ENCODE data around the gene NPIPA3. TPM values are rescaled to one million over a fixed set of nuclear protein-coding genes. Genes with fewer than 3 reads are reported as not detected.
"Not testable (repeated sequence)": the region's sequence is repeated elsewhere in the genome, so short reads cannot be mapped to it uniquely, and the experiment has no call there.

Gene NPIPA3
- total RNA-seq, 2 experiments from 2014 or later: 1.2 to 2.5 TPM

GRCh38 chr16:14682121-14682520, 21.1 kb upstream of the NPIPA3 start:
- H3K9me3 Mint-ChIP-seq (ENCODE audit: low read depth): no peaks in the 10 kb centered on the region
- ChIA-PET POLR2A (no interaction called here), CTCF (interaction anchor here (1.1 kb wide), 1 partner anchor 383 kb away, joined by 3 read pairs; no protein-coding TSS in a partner anchor)
- H3K27me3 Mint-ChIP-seq: peaks cover 6% of the 10 kb centered on the region
- no peaks in the 10 kb centered on the region for H3K36me3 Mint-ChIP-seq (ENCODE audit: low read depth)
- no peak for ATAC-seq
- intact Hi-C loops (cut with DNase I, micrococcal nuclease): no loop called here
- H3K27ac Mint-ChIP-seq: no peak overlapping the region
- no peak overlapping the region for H3K4me3 Mint-ChIP-seq
- H3K4me1 Mint-ChIP-seq: no peaks in the 10 kb centered on the region
- no peak for DNase-seq

GRCh38 chr16:14685870-14686793, 17.1 kb upstream of the NPIPA3 start:
- CTCF ChIA-PET: interaction anchor here (0.6 to 1.1 kb wide), 3 partner anchors 25 to 114 kb away, joined by 3 to 4 read pairs (median 4); no protein-coding TSS in a partner anchor
- H3K4me1 Mint-ChIP-seq; H3K4me3 Mint-ChIP-seq; POLR2A ChIA-PET; DNase-seq; H3K27me3 Mint-ChIP-seq; H3K9me3 Mint-ChIP-seq (ENCODE audit: low read depth); ATAC-seq; H3K36me3 Mint-ChIP-seq (ENCODE audit: low read depth); intact Hi-C loops (cut with DNase I, micrococcal nuclease); H3K27ac Mint-ChIP-seq: not testable (repeated sequence)

DNA sequence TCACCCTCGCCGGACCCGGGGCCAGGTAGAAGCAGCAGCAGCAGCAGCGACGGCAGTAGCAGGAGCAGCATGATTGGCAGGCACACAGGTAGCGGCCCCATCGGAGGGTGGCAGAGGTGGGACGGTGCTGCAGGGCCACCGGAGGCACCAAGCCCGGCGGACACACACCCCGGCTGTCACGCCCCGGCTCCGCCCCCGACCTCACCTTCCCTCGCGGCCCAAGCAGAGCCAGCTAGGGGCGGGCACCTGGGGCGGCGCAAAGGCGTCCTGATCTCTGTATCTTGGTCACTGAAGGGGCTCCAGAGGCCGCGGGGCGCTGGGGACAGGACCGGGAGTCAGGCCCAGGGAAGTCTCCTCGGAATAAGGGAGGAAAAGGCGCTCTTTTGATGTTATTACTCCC, 9.1 kb upstream of the NPIPA3 start, which contains the start of gene PLA2G10:
PLA2G10 (minus strand) TSS at position 180 of the 400 bp plus-strand sequence; CDS start at position 101, 79 bp downstream.
- POLR2A ChIA-PET; CTCF ChIA-PET; intact Hi-C loops (cut with DNase I, micrococcal nuclease): not testable (repeated sequence)

GRCh38 chr16:14701859-14702258, 1.4 kb upstream of the NPIPA3 start:
- H3K27me3 Mint-ChIP-seq; H3K4me1 Mint-ChIP-seq; ATAC-seq; DNase-seq; H3K36me3 Mint-ChIP-seq (ENCODE audit: low read depth); CTCF ChIA-PET; H3K4me3 Mint-ChIP-seq; H3K27ac Mint-ChIP-seq; H3K9me3 Mint-ChIP-seq (ENCODE audit: low read depth); POLR2A ChIA-PET; intact Hi-C loops (cut with DNase I, micrococcal nuclease): not testable (repeated sequence)

More for the DNA sequence above, 9.1 kb upstream of the NPIPA3 start, which contains the start of gene PLA2G10:
- DNase-seq; ATAC-seq; H3K36me3 Mint-ChIP-seq (ENCODE audit: low read depth); H3K27ac Mint-ChIP-seq; H3K4me3 Mint-ChIP-seq; H3K27me3 Mint-ChIP-seq; H3K4me1 Mint-ChIP-seq; H3K9me3 Mint-ChIP-seq (ENCODE audit: low read depth): not testable (repeated sequence)

- CTCF ChIA-PET, H3K4me1 Mint-ChIP-seq, POLR2A ChIA-PET: not testable (repeated sequence)
Observed at GRCh38 chr16:14702672-14703071, 539 bp upstream of the NPIPA3 start.

GRCh38 chr16:14733233-14733632, 30.0 kb downstream of the NPIPA3 start:
- H3K36me3 Mint-ChIP-seq (ENCODE audit: low read depth); CTCF ChIA-PET; H3K4me3 Mint-ChIP-seq; H3K27me3 Mint-ChIP-seq; POLR2A ChIA-PET; ATAC-seq; H3K4me1 Mint-ChIP-seq; H3K9me3 Mint-ChIP-seq (ENCODE audit: low read depth); intact Hi-C loops (cut with DNase I, micrococcal nuclease); DNase-seq; H3K27ac Mint-ChIP-seq: not testable (repeated sequence)

More at GRCh38 chr16:14702672-14703071, 539 bp upstream of the NPIPA3 start:
- ATAC-seq: peak; percentile 2
- H3K4me3 Mint-ChIP-seq; DNase-seq; intact Hi-C loops (cut with DNase I, micrococcal nuclease); H3K36me3 Mint-ChIP-seq (ENCODE audit: low read depth); H3K9me3 Mint-ChIP-seq (ENCODE audit: low read depth); H3K27me3 Mint-ChIP-seq; H3K27ac Mint-ChIP-seq: not testable (repeated sequence)

DNA sequence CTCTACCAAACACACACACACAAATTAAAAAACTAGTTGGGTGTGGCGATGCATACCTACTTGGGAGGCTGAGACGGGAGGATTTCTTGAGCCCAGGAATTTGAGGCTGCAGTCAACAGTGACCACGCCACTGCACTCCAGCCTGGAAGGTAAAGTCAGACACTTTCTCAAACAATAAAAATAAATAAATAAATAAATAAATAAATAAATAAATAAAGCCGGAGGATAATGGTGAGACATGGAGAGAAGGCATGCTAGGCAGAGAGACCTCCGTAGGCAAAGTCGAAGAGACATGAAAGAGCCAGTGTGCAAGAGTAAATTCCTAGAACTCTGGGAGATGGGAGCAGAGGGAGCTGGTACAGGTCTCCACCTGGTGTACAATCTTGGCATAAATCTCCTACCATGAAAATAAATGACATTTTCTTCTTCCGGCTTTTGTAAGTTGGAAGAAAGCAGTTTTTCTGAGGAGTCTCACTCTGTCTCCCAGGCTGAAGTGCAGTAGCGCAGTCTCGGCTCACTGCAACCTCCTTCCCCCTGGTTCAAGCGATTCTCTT, 37.7 kb downstream of the NPIPA3 start:
- ATAC-seq; CTCF ChIA-PET; DNase-seq; intact Hi-C loops (cut with DNase I, micrococcal nuclease); H3K36me3 Mint-ChIP-seq (ENCODE audit: low read depth); H3K4me3 Mint-ChIP-seq; H3K9me3 Mint-ChIP-seq (ENCODE audit: low read depth); H3K27me3 Mint-ChIP-seq; H3K27ac Mint-ChIP-seq; H3K4me1 Mint-ChIP-seq; POLR2A ChIA-PET: not testable (repeated sequence)

- CTCF ChIA-PET; POLR2A ChIA-PET; H3K4me3 Mint-ChIP-seq; H3K9me3 Mint-ChIP-seq (ENCODE audit: low read depth); ATAC-seq; H3K36me3 Mint-ChIP-seq (ENCODE audit: low read depth); H3K27ac Mint-ChIP-seq; intact Hi-C loops (cut with DNase I, micrococcal nuclease); H3K27me3 Mint-ChIP-seq; DNase-seq; H3K4me1 Mint-ChIP-seq: not testable (repeated sequence)
Observed at GRCh38 chr16:14741794-14742193, 38.6 kb downstream of the NPIPA3 start.

GRCh38 chr16:14742273-14743128, 39.3 kb downstream of the NPIPA3 start, which contains the start of gene NPIPA2:
Gene NPIPA2, plus strand, starts transcription at chr16:14742533. Its CDS starts 5,533 bp downstream, at chr16:14748066.
- H3K27ac Mint-ChIP-seq; H3K36me3 Mint-ChIP-seq (ENCODE audit: low read depth); DNase-seq; H3K4me3 Mint-ChIP-seq; H3K27me3 Mint-ChIP-seq; intact Hi-C loops (cut with DNase I, micrococcal nuclease); H3K4me1 Mint-ChIP-seq; H3K9me3 Mint-ChIP-seq (ENCODE audit: low read depth); CTCF ChIA-PET; POLR2A ChIA-PET: not testable (repeated sequence)
- peak; percentile 100 for ATAC-seq

DNA sequence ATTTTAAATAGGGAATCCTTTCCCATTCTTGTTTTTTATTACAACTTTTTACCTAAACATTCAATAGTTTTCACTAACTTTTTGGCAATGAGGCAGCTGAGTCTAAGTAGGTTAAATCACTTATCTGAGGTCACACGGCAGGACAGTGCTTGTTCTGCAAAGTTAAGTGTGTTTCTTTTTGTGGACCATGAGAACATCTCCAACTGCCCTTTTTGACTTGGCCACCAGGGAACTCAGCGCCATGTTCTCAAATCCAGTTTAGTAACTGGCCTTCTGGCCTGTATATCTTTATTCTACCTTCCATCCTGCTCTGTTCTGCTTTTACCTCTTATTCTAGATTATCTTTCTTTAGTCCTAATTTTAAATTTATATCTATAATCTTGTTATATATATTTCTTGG, 70.4 kb downstream of the NPIPA3 start:
- CTCF ChIA-PET; ATAC-seq; H3K4me3 Mint-ChIP-seq; DNase-seq; intact Hi-C loops (cut with DNase I, micrococcal nuclease); POLR2A ChIA-PET; H3K9me3 Mint-ChIP-seq (ENCODE audit: low read depth); H3K27me3 Mint-ChIP-seq; H3K27ac Mint-ChIP-seq; H3K4me1 Mint-ChIP-seq; H3K36me3 Mint-ChIP-seq (ENCODE audit: low read depth): not testable (repeated sequence)

GRCh38 chr16:14775624-14776023, 72.4 kb downstream of the NPIPA3 start:
- POLR2A ChIA-PET; DNase-seq; ATAC-seq; CTCF ChIA-PET; intact Hi-C loops (cut with DNase I, micrococcal nuclease); H3K4me1 Mint-ChIP-seq; H3K9me3 Mint-ChIP-seq (ENCODE audit: low read depth); H3K36me3 Mint-ChIP-seq (ENCODE audit: low read depth); H3K4me3 Mint-ChIP-seq; H3K27ac Mint-ChIP-seq; H3K27me3 Mint-ChIP-seq: not testable (repeated sequence)

Measured in activated CD4-positive, alpha-beta T cell treated with anti-CD3 and anti-CD28 coated beads for 36 hours (primary cell).